ENCODE data around the gene ADRA2C. TPM values are rescaled to one million over a fixed set of nuclear protein-coding genes. Genes with fewer than 3 reads are reported as not detected.

The ADRA2C gene
- total RNA-seq, 4 donors from 2014 or later: 0.61 to 4.6 (median 3.6) TPM

DNA sequence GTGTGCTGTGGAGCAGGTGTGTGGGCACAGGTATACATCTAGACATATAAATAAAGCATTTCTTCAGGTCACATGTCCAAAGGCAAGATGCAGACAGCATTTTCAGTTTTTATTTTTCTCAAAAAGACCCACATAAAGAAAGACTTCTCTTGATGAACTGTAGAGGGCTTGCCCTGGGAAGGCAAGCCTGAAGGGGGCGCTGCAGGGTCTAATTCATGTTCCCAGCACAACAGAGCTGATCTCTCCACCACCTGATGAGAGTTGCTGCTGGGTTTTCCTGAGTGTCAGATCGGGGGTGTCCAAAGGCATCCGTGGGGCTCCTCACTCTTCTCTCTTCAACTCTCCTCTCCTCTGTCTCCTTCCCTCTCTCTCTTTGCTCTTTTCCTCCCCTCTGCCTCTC is 26.6 kb downstream of the ADRA2C start:
- H3K27ac ChIP-seq: no peak overlapping the region
- H3K4me1 ChIP-seq: no peaks in the 10 kb centered on the region
- no peak overlapping the region for H3K4me3 ChIP-seq
- intact Hi-C loops (cut with DNase I): no loop called here
- H3K36me3 ChIP-seq: no peaks in the 10 kb centered on the region
- peaks cover 0 to 22% (median 7%) of the 10 kb centered on the region in 3 donors for H3K9me3 ChIP-seq
- peaks cover 0 to 50% (median 0%) of the 10 kb centered on the region in 4 donors for H3K27me3 ChIP-seq
- no peak for DNase-seq
- TF ChIP-seq, protein P1, sequence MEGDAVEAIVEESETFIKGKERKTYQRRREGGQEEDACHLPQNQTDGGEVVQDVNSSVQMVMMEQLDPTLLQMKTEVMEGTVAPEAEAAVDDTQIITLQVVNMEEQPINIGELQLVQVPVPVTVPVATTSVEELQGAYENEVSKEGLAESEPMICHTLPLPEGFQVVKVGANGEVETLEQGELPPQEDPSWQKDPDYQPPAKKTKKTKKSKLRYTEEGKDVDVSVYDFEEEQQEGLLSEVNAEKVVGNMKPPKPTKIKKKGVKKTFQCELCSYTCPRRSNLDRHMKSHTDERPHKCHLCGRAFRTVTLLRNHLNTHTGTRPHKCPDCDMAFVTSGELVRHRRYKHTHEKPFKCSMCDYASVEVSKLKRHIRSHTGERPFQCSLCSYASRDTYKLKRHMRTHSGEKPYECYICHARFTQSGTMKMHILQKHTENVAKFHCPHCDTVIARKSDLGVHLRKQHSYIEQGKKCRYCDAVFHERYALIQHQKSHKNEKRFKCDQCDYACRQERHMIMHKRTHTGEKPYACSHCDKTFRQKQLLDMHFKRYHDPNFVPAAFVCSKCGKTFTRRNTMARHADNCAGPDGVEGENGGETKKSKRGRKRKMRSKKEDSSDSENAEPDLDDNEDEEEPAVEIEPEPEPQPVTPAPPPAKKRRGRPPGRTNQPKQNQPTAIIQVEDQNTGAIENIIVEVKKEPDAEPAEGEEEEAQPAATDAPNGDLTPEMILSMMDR (IDR thresholded peaks at IDR 0.05): no peak
- no peak for TF ChIP-seq POLR2A (IDR thresholded peaks at IDR 0.05)
- 18 to 21% methylated on average over 3 of the region's 3 CpGs for WGBS, 2 donors

DNA sequence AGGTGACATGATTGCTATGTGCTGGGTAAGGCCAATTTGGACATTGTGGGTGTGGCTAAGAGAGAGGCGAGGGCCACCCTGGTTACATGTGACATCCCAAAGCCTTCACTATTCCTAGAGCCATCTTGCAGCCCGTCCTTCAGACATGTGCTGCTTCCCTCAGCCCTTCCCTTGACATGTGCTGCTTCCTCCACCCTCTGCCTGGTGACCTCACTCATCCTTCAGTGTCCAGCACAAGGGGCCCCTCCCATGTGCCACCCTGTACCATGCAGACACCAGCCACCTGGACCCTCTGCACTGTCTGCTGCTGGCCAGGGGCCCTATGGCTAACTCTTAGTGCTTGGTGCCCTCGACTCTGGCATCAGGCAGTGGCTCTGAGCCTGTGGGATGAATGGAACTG is 27.4 kb downstream of the ADRA2C start:
- DNase-seq: no peak
- WGBS, 2 donors: 45 to 60% methylated on average over 2 to 3 of the region's 3 CpGs
- no peak for TF ChIP-seq POLR2A (IDR thresholded peaks at IDR 0.05)
- TF ChIP-seq, protein P1 (IDR thresholded peaks at IDR 0.05): no peak
- intact Hi-C loops (cut with DNase I): no loop called here
- no peak overlapping the region for H3K27ac ChIP-seq
- peaks cover 0 to 22% (median 7%) of the 10 kb centered on the region in 3 donors for H3K9me3 ChIP-seq
- H3K27me3 ChIP-seq: peaks cover 0 to 50% (median 0%) of the 10 kb centered on the region in 4 donors
- no peak overlapping the region for H3K4me3 ChIP-seq
- H3K36me3 ChIP-seq: no peaks in the 10 kb centered on the region
- H3K4me1 ChIP-seq: no peaks in the 10 kb centered on the region

DNA sequence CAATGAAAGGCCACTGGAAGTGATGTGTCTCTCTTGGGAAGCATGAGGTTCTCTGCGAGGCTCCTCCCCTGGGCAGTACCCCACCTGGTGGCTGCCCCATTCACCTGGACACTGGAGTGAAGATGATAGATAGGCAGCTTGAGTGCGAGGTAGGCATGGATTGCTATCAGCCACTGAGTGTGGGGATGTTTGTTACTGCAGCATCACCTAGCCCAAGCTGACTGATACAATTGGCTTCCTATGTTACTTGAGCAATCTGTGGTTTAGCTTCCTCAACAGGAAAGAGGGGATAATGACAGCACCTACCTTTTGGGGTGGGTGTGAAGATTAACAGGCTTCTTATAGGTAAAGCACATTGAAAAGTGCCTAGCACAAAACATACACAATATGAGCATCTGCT is 30.8 kb downstream of the ADRA2C start:
- Histone ChIP-seq H3K9me3 (peaks cover 0 to 22% (median 7%) of the 10 kb centered on the region in 3 donors), H3K27ac (no peak overlapping the region), H3K27me3 (peaks cover 0 to 54% (median 0%) of the 10 kb centered on the region in 4 donors), H3K36me3 (no peaks in the 10 kb centered on the region), H3K4me1 (no peaks in the 10 kb centered on the region), H3K4me3 (no peak overlapping the region)
- DNase-seq: no peak
- intact Hi-C loops (cut with DNase I): no loop called here
- WGBS, 2 donors: 100% methylated on average over 1 to 2 of the region's 2 CpGs
- TF ChIP-seq, protein P1 (IDR thresholded peaks at IDR 0.05): no peak

DNA sequence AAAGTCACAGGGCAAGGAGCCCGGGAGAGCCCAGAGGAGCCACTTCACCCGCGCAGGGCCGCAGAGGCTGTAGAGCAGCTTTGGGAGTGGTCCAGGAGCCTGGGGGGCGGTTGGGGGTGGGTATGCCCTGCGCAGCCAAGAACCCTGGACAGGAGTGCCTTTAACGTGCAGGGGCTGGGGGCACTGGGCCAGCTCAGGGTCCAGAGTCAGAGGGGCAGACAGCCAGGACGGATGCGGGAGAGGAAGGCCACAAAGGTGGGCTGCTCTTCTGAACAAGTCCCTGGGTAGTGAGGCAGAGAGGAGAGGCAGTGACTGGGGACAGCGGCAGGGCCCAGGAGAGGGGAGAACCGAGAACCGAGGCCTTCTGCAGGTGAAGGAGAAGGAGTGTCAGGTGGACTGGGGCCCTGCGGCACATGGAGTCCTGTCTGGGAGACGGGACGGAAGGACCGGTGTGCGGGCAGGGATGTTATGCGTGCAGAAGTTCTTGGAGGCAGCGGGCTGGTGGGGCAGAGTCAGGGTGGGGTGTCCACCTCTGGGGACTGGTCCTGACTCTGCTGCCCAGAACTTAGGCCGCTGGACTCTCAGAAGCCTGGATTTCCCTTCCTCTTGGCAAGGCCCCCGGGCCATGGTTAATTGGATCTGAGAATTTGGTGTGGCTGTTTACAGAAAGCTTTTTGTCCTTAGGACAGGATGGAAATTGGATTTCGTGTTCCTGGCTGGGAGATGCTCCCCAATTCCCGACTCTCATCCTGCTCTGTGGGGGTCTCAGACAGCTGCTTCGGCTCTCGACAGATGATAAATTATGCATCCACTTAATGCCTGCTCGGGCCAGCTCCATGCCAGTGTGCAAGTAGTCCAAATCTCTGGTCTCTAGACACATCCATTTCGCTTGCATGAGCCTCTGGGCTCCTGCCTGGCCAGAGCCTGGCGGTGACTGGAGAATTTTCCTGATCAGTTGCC is 31.9 kb downstream of the ADRA2C start:
- intact Hi-C loops (cut with DNase I): no loop called here

More for the DNA sequence above, 31.9 kb downstream of the ADRA2C start:
- H3K4me1 ChIP-seq: no peaks in the 10 kb centered on the region
- H3K27me3 ChIP-seq: peaks cover 0 to 55% (median 0%) of the 10 kb centered on the region in 4 donors
- peaks cover 0 to 22% (median 7%) of the 10 kb centered on the region in 3 donors for H3K9me3 ChIP-seq
- H3K4me3 ChIP-seq: no peak overlapping the region
- no peak overlapping the region for H3K27ac ChIP-seq
- DNase-seq: no peak
- no peaks in the 10 kb centered on the region for H3K36me3 ChIP-seq
- WGBS, 2 donors: 69 to 79% methylated on average over 18 to 21 of the region's 28 CpGs
- TF ChIP-seq, protein P1 (IDR thresholded peaks at IDR 0.05): no peak
- TF ChIP-seq POLR2A (IDR thresholded peaks at IDR 0.05): no peak
